Measurements from ENCODE around the gene TRAF3. TPM values are rescaled to one million over a fixed set of nuclear protein-coding genes. Genes with fewer than 3 reads are reported as not detected.

TRAF3 gene
- total RNA-seq, 1 experiment from 2014 or later = 11.2 TPM

- TF ChIP-seq ZNF232 (CRISPR knock-in tag; IDR thresholded peaks at IDR 0.05) (no peak), MAX (CRISPR knock-in tag; IDR thresholded peaks at IDR 0.05) (no peak), IRF2 (CRISPR knock-in tag; IDR thresholded peaks at IDR 0.05; ENCODE audit: borderline replicate concordance, low read depth) (no peak), MXD4 (CRISPR knock-in tag; IDR thresholded peaks at IDR 0.05; ENCODE audit: borderline replicate concordance) (no peak)
Measured at GRCh38 chr14:102734436-102734835, 42.8 kb upstream of the TRAF3 start (continued).

DNA sequence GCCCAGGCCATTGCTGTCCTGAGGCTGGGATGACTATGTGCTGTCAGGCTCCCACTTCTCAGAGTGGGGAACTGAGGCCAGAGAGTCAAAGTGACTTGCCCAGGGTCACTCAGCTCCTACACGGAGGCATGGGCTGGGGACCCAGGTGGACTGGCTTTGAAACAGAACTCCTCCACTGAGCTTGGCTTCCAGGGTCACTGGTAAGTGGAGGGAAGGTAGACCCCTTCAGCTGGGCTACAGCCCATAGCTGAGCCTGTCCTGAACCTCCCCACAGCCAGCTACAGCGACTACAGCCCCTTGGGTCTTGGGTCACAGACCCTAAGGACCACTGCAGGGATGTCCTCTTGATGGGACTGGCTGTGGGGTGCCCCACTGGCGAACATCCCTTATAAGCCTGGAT lies 40.3 kb upstream of the TRAF3 start:
- Mint-ChIP-seq H3K36me3 (peaks cover 6% of the 10 kb centered on the region; the same call in 1 of the 2 replicates), H3K4me1 (no peaks in the 10 kb centered on the region), H3K4me3 (no peak overlapping the region), H3K27me3 (ENCODE audit: low read depth) (no peaks in the 10 kb centered on the region), H3K27ac (no peak overlapping the region), H3K9me3 (peaks cover 4% of the 10 kb centered on the region; the same call in 1 of the 2 replicates)
- ChIA-PET POLR2A (no interaction called here), CTCF (interaction anchor here (1.9 kb wide), 1 partner anchor 43 kb away, joined by 4 read pairs; no protein-coding TSS in a partner anchor)
- TF ChIP-seq CBFB (CRISPR knock-in tag; IDR thresholded peaks at IDR 0.05; ENCODE audit: low read depth) (no peak), TEAD1 (CRISPR knock-in tag; IDR thresholded peaks at IDR 0.05) (no peak), ZNF425 (CRISPR knock-in tag; conservative IDR thresholded peaks at IDR 0.05) (no peak), JUN (CRISPR knock-in tag; IDR thresholded peaks at IDR 0.05) (no peak), NR2C2 (CRISPR knock-in tag; IDR thresholded peaks at IDR 0.05) (no peak), RELA (CRISPR knock-in tag; IDR thresholded peaks at IDR 0.05; ENCODE audit: borderline replicate concordance) (no peak), GTF2I (CRISPR knock-in tag; conservative IDR thresholded peaks at IDR 0.05) (no peak), NFATC4 (CRISPR knock-in tag; IDR thresholded peaks at IDR 0.05) (no peak), ETV6 (CRISPR knock-in tag; IDR thresholded peaks at IDR 0.05) (no peak), ZNF121 (CRISPR knock-in tag; IDR thresholded peaks at IDR 0.05) (no peak), ATF6 (CRISPR knock-in tag; IDR thresholded peaks at IDR 0.05) (no peak), ATF2 (CRISPR knock-in tag; IDR thresholded peaks at IDR 0.05; ENCODE audit: borderline replicate concordance, low read depth) (no peak), TP53 (CRISPR knock-in tag; IDR thresholded peaks at IDR 0.05) (no peak), ERG (CRISPR knock-in tag; IDR thresholded peaks at IDR 0.05) (no peak), FOXK1 (CRISPR knock-in tag; IDR thresholded peaks at IDR 0.05) (no peak)
- TF ChIP-seq, protein P1, sequence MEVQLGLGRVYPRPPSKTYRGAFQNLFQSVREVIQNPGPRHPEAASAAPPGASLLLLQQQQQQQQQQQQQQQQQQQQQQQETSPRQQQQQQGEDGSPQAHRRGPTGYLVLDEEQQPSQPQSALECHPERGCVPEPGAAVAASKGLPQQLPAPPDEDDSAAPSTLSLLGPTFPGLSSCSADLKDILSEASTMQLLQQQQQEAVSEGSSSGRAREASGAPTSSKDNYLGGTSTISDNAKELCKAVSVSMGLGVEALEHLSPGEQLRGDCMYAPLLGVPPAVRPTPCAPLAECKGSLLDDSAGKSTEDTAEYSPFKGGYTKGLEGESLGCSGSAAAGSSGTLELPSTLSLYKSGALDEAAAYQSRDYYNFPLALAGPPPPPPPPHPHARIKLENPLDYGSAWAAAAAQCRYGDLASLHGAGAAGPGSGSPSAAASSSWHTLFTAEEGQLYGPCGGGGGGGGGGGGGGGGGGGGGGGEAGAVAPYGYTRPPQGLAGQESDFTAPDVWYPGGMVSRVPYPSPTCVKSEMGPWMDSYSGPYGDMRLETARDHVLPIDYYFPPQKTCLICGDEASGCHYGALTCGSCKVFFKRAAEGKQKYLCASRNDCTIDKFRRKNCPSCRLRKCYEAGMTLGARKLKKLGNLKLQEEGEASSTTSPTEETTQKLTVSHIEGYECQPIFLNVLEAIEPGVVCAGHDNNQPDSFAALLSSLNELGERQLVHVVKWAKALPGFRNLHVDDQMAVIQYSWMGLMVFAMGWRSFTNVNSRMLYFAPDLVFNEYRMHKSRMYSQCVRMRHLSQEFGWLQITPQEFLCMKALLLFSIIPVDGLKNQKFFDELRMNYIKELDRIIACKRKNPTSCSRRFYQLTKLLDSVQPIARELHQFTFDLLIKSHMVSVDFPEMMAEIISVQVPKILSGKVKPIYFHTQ (CRISPR knock-in tag; IDR thresholded peaks at IDR 0.05) = no peak
- TF ChIP-seq, protein P2, sequence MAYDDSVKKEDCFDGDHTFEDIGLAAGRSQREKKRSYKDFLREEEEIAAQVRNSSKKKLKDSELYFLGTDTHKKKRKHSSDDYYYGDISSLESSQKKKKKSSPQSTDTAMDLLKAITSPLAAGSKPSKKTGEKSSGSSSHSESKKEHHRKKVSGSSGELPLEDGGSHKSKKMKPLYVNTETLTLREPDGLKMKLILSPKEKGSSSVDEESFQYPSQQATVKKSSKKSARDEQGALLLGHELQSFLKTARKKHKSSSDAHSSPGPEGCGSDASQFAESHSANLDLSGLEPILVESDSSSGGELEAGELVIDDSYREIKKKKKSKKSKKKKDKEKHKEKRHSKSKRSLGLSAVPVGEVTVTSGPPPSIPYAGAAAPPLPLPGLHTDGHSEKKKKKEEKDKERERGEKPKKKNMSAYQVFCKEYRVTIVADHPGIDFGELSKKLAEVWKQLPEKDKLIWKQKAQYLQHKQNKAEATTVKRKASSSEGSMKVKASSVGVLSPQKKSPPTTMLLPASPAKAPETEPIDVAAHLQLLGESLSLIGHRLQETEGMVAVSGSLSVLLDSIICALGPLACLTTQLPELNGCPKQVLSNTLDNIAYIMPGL (CRISPR knock-in tag; IDR thresholded peaks at IDR 0.05) = no peak
- DNase-seq (ENCODE audit: low spot score) (no peak), ATAC-seq (no peak)

Data from WTC11 (cell line).